GM18502 (cell line): ENCODE data around the gene TAF5L.
"Not testable (repeated sequence)": the region's sequence is repeated elsewhere in the genome, so short reads cannot be mapped to it uniquely, and the experiment has no call there.

Experiments
- ATAC-seq: cut with Tn5 transposase; IDR thresholded peaks from one replicate; pipeline ENCODE4 v1.9.1; 2021; ENCODE audit warnings: mild to moderate bottlenecking; ENCODE audit not compliant: unreplicated experiment, poor library complexity

The TAF5L gene

DNA sequence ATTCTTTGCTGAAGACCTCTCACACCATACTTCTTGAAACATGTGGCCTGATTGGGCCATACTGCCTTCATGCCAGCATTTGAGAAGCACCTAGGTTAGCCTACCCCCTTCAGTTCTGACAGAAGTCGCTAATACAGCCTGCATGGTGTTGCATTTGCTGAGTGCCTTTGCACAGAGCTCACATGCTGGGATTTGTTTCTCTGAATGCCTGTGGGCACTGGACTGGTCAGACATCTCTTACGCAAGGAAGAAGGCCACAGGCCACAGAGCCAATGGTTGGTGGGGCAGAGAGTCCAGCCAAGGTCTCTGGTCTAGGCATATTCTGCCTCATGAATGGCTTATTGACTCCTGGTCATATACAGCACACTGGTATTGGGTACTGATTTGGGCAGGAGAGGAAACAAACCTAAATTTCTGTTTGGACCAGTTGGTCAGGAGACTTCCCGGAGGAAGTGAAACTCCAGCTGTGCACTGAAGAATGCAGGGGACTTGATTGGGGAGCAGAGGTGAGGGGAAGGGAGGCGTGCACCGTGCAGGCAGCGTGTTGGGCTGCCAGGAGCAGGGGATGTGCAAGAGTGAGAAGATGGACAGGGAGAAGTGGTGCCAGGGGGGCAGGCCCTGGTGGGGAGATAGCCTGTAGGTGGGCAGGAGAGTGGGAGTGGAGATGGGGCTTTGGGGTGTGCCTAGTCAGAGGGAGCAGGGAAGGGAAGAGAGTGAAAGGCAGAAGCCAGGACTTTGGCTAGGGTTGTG, 18.2 kb upstream of the TAF5L start:
- ATAC-seq: peak; percentile 67

DNA sequence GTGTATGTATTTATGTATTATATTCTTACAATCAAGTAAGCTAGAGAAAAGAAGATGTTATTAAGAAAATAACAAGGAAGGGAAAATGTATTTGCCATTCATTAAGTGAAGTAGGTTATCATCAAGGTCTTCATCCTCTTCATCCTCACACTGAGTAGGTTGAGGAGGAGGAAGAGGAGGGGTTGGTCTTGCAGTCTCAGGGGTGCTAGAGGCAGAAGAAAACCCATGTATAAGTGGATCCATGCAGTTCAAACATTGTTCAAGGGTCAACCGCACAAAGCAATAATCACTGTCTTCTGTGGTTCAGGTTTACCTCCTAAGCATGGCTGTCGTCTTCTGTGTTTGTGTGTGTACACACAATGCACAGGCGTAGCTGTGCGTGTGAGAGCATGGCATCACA, 17.0 kb upstream of the TAF5L start:
- ATAC-seq: no peak

DNA sequence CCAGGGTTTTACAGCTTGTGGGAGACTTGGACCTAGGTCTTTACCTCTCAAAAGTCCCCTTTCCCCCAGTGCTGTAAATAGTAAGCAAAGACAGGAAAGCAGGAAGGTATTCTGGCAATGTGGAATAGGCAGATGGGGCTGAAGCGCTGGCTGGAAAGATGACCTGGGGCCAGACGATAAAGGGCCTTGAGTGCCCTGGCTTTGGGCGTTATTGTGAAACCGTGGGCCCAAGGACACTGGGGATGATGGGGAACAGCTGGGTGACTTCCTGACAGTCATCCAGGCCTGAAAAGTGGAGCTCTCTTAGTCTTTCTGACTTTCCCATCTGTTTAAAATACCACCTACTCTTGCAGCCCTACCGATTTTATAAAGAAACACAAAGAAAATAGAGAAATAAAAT, 16.5 kb upstream of the TAF5L start:
- no peak for ATAC-seq

DNA sequence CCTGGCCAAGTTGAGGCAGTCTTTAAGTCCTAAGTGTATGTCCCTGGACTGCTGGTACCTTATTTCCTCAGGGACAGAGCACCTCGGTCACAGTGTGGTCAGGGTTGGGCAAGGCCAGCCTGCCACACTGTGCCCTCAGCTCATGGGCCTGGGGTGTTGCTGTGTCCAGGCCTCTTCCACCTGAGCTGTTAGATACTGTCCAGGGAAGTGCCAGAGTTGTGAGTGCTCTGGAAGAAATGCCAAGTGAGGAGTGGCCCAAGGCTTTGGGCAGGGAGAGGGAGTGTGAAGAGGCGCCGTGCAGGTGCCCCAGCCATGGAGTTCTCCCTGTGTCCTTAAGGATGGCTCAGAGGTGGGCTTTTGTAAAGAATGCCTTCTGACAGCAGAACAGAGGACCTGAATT, 15.4 kb upstream of the TAF5L start:
- ATAC-seq: no peak

DNA sequence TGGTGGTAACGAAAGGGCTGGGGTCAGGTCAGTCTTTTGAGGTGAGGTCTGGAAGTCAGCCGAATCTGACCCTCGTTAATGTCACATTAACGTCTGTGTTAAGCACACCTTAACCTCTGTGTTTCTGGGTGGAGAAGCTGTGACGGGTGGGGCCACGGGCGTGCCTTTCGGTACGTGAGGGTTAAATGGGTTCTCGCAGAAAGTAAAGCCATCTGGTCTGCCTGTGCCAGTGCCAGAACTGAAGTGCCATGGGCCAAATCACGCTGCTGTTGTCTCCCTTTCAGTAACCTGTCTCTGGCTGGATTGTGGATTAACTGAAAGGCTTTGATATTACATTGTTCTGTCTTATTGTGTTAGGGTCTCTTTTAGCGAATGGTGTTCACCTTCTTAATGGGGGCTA, 14.5 kb upstream of the TAF5L start:
- ATAC-seq: no peak

DNA sequence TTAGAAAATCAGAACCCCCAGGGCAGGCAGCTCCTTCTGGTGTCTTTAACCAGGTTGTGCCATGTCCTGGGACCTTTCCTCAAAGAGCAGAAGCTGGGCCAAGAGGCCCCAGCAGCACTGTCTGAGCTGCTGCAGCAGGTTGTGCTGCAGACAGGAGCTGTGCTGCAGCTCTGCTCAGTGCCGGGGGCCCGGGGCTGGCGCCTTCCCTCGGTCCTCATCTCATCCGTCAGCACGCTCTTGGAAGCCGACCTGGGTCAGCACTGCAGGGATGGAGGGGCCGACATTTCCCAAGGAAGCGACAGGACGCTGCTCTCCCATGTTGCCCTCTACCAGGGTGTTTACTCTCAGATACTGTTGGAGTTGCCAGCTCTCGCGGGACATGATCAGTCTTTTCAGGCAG, 11.8 kb upstream of the TAF5L start:
- ATAC-seq: no peak

DNA sequence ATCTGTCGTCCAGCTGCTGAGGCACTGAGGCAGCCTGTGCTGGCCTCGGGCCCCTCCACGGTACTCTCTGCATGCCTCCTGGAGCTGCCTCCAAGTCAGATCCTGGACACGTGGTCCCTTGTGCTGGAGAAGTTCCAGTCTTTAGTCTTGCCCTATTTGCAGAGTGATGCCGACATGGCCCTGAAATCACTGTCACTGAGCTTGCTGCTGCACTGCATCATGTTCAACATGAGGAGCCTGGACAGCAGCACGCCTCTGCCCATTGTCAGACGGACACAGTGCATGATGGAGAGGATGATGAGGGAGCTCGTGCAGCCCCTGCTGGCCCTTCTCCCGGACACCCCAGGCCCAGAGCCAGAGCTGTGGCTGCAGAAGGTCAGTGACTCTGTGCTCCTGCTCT, 10.1 kb upstream of the TAF5L start:
- no peak for ATAC-seq

DNA sequence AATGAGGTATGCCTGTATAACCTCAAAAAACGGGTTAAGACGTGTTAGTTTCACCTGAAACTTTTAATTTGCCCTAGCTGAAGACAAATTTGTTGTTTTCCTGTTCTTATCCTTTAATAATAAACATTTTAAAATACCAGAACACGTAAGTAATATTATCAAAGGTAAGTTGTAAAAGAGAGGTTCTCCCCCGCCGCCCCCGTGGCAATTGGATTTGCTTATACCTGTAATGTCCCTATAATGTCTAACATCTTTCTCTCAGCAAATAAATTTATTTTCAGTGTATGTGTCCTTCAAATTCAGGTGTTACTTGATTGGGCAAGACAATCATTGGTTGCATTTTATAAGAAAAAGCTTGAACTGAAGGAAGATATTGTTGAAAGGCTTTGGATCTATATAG, 6.0 kb upstream of the TAF5L start:
- ATAC-seq: no peak

DNA sequence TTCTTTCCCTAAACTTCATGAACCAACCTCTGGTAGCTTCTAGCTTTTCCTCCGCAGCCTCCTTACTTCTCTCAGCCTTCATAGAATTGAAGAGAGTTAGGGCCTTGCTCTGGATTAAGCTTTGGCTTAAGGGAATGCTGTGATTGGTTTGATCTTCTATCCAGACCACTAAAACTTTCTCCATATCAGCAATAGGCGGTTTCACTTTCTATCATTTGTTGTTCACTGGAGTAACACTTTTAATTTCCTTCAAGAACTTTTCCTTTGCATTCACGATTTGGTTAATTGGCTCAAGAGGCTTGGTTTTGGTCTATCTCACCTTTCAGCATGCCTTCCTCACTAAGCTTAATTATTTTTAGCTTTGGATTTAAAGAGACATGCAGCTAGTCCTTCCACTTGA, 5.2 kb upstream of the TAF5L start:
- ATAC-seq: no peak

DNA sequence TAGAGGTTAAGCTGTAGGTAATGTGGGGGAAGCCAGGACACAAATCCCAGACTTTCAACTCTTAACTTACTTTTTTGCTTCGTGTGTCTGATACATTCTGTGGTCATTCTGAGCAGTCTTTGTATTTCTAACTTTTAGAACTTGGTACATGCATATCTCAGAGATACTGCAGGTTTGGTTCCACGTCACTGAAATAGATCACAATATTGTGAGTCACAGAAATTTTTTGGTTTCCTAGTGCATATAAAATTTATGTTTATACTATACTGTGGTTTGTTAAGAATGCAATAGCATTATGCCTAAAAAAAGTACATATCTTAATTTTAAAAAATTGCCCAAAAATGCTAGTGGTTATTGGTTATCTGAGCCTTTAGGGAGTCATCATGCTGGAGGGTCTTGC, 3.3 kb upstream of the TAF5L start:
- no peak for ATAC-seq

DNA sequence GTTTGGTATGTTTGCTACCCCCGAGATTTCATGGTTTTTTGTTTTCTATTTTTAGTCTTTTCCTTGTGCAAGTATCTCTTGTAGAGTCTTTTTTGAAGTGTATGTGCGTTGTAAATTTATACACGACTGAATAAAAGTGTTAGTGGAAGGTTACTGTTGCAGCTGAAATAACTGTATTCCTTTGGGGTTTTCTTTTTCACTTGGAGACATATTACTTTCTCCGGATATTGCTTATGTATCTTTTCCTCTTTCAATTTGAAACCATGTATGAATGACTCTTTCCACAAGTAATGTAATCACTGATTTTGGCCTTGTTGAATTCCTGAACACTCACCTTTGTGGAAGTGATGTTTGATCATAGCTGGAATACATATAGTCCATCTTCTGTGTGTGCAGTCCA, 1.1 kb upstream of the TAF5L start:
- ATAC-seq: no peak

DNA sequence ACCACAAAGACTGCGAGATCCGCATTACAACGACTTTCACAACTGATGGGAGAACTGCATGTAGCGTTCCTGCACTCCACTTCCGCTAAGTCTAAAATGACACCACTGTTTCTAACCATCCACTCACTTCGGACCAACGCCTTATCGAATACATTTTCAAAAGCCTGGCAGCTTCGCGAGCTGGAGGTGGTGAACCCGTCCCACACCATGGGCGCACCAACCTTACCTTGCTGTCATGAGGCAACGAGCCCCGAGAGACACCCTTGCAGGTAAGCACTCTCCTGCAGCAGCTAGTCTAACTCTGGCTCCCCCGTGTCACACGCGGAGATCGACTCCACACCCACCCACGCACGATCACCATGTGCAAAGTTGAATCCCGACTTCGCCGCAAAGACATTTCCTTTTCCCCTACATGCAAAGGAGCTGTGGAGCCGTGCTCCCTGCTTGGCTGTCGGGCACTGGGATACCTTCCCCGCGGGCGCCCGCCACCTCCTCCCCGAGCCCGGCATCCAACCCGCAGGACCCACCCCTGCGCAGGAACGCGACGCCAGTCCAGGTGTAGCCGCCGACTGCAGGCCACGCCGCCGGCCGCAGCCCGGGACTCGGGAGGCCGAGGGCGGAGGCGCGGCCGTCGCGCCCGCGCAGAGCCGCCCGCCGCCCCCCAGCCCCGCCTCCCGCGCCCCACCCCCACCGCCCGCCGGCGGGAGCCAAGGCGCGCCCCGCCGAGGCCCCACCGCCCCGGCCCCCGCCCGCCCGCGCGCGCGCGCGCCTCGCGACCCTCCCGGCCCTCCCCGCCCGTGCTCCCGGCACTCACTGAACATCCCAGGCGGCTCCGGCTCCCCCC, 629 bp downstream of the TAF5L start:
- peak; percentile 40 for ATAC-seq

DNA sequence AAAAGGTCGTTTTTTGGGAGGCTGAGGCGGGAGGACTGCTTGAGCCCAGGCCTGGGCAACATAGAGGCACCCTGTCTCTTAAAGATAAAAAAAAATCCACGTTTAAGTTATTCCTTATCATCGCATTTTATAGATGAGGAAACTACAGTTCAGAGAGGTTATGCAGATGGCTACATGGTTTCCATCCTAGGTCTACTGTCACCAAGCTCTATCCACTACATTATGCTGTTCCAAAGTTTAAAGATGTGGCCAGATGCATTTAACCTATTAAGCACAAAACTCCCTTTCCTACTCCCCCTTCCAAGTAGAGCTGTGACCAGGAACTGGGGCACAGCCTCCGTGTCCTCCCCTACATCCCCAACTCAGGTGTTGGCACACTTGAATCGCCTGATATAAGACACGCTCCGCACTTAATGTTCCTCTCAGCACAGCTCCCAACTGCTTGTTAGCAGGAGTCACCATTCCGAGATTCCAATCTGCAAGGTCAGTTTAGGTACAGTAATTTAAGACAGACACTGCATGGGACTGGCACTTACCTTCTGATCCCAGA, 1.3 kb downstream of the TAF5L start:
- no peak for ATAC-seq

DNA sequence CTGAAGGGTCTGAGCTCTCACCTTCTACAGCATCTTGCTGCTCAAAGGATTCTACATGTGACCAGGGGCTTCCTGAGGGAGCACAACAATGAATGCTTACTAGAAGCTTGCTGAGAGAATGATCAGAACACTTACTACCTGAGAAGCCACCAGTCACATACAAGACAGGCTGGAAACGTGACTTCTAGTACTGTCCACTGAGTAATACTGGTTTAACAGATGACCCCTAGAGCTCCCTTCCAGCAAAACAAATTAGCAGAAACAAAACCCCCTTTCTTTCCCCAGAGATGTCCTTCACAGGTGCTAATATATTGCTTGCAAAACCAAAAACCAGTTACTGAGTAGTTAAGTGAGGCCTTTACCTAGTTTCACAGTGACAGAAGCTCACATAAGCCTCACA, 2.1 kb downstream of the TAF5L start:
- ATAC-seq: no peak

DNA sequence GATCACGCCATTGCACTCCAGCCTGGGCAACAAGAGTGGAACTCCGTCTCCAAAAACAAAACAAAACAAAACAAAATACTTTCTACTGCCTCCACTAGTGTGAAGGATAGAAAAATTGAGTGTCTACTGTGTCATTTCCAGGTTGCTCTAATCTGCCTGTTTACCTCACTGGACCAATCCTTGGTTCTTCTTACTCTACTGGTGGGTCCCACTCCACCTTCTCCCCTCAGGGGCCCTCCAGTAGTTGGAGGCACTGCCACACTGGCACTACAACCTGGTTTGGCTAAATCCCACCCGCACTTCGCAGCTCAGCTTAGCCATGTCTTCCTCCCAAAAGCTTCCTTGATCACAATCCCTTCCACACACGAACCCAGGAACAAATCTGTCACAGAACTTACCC, 2.7 kb downstream of the TAF5L start:
- ATAC-seq: no peak

DNA sequence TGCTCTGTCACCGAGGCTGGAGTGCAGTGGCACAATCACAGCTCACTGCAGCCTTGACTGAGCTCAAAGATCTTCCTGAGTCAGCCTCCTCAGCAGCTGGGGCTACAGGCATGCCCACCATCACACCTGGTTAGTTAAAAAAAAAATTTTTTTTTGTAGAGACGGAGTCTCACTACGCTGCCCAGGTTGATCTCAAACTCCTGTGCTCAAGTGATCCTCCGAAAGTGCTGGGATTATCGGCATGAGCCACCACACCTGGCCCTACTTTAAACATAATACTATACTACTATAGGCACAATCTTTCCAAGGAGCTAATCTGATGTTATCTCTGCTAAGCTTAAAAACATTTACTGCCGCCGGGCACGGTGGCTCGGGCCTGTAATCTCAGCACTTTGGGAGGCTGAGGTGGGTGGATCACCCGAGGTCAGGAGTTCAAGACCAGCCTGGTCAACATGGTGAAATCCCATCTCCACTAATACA, 3.2 kb downstream of the TAF5L start:
- ATAC-seq: not testable (repeated sequence)

DNA sequence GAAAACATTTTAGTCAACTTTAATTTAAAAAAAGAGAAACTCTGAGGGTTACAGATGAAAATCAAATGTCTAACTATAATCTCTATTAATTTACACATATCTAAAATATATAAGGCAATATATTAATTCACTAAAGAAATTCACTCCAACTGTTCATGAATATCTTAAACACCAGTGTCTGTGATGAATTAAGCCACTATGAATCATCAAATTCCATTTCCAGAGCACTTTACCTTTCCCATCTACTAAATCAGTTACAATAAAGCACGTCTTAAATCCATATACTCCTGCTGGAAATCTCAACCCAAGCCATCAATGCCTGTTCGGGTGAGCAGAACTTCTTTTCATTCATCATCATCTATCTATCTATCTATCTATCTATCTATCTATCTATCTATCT, 4.3 kb downstream of the TAF5L start:
- ATAC-seq: no peak

DNA sequence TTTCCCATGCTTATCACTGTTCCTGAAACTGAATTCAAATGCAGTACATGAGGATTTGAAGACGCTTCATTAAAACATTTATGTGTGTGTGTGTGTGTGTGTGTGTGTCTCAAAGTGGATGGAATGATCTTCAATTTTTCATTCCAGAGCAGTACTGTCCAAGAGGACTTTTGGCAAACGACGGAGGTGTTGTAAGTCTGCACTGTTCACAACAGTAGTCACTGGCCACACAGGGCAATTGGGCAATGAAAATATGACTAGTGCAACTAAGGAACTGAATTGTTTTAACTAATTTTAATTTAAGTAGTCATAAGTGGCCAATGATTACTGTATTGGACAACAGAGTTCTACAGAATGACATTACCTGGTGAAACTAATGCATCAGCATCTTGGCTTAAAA, 5.0 kb downstream of the TAF5L start:
- no peak for ATAC-seq

DNA sequence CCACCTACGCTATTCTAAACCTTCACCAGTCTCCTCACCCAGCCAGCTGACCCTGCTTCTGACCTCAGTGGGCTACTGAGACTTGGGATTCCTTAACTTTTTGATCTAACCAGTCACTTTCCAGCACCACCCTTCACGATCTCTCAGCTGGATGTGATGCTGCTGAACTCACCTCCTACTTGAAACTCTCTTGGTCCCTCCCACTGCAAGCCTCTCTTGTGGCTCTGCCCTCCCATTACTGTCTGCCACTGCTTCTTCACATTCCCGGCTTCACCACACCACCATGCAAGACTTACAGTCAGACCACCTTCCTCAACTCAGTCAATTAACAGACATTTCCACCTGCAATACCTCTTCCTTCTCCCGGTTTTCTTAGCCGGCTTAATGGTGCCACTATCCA, 6.3 kb downstream of the TAF5L start:
- no peak for ATAC-seq

DNA sequence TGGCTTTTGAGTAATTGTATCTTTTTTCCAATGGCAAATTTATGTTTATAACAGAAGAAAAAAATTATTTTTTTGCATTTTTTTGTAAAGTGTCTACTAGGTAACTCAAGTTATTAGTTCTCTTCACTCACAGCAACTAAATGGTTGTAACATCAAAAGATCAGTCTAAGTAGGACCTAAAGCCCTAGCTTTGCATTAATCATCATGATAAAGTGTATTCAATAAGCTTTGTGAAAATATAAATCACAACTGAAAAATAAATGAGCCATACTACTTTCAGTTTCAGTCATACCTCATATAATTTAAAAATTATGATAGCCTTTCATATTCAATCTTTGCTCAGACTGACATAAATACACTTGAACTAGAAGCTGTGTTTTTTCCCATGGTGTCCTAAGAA, 6.9 kb downstream of the TAF5L start:
- ATAC-seq: no peak

DNA sequence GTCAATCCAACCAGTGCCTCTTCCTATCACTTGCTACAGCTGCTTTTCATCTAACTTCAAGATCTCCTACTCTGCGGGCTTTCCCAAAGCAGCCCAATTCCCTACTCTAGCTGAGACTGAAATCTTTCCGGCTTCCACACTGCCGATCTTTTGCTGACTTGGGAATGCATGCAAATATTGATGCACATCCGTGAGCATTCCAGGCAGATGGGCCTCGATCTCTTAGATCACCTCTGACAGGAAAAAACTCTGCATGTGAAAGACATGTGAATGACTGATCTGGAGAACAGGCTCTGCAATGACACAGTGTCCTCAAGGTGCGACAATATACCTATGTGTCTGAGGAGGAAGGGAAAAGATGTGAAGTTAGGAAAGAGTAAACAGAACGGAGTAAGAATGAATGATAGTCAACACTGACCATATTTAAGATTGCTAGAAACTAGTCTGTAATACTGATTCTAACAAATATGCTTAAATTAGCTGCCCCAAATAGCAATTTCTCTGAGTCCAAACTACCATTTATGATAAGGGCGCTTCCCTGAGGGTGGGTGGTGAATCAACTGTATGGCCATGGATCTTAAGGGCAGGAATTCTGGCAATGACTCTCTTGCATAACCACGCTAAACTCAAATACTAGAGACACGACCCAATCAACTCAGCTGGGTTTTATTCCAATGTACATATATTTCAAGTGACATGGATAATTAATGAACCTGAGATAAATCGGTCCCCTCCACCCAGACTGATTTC, 8.4 kb downstream of the TAF5L start:
- ATAC-seq: no peak
